BE2C (cell line): ENCODE measurements around the gene SRRM4.
A peak's percentile ranks its signal among the peaks of the same experiment; 100 is the strongest.

Source experiments
- DNase-seq: peaks from one replicate; pipeline ENCODE4 v3.0.0-alpha.2; 2020
- H3K27me3 ChIP-seq: fragments of 250-450 bp; sonication (Bioruptor Pico); 2 replicates; pipeline ENCODE4 v1.5.1; 2020; ENCODE audit warnings: mild to moderate bottlenecking
- H3K36me3 ChIP-seq: fragments of 250-450 bp; sonication (Bioruptor Pico); 2 replicates; pipeline ENCODE4 v1.5.1; 2020; ENCODE audit warnings: mild to moderate bottlenecking
- H3K4me1 ChIP-seq: fragments of 250-450 bp; sonication (Bioruptor Pico); 2 replicates; pipeline ENCODE4 v1.5.1; 2020
- H3K4me3 ChIP-seq: 2 replicates; pipeline ENCODE4 v1.5.1; 2011; ENCODE audit warnings: low read depth, low read length
- H3K9me3 ChIP-seq: fragments of 250-450 bp; sonication (Bioruptor Pico); 2 replicates; pipeline ENCODE4 v1.5.1; 2020
- TF ChIP-seq, protein P1 (sequence below): IDR thresholded peaks from 2 replicates; pipeline ENCODE4 v1.5.1; 2012; ENCODE audit warnings: mild to moderate bottlenecking, low read depth, low read length

The SRRM4 gene

DNA sequence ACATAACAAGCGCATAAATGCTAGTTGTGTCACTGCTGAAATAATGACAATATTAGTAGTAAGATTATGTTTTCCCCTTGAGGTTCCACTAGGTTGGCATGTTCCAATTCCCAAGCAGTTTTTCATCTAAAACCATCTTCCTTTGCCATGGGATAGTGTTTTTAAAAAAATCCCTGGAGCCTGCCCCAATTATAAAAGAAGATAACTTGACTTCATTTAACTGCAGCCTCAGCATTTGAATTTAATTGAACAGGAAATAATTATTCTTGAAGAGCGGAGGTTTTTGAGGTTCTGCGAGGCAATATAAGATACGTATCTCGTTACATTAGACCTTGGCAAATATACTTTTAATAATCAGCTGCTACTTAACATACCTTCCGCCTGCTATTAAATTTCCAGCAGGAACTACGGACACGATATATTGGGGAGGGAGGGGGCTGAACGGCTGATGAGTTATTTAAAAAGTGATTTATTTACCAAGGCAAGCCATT is 132.2 kb downstream of the SRRM4 start:
- Histone ChIP-seq H3K4me1 (peaks cover 13% of the 10 kb centered on the region; the same call in 1 of the 2 replicates), H3K4me3 (no peak overlapping the region), H3K36me3 (peaks cover 38% of the 10 kb centered on the region), H3K9me3 (no peaks in the 10 kb centered on the region), H3K27me3 (no peaks in the 10 kb centered on the region)
- TF ChIP-seq, protein P1, sequence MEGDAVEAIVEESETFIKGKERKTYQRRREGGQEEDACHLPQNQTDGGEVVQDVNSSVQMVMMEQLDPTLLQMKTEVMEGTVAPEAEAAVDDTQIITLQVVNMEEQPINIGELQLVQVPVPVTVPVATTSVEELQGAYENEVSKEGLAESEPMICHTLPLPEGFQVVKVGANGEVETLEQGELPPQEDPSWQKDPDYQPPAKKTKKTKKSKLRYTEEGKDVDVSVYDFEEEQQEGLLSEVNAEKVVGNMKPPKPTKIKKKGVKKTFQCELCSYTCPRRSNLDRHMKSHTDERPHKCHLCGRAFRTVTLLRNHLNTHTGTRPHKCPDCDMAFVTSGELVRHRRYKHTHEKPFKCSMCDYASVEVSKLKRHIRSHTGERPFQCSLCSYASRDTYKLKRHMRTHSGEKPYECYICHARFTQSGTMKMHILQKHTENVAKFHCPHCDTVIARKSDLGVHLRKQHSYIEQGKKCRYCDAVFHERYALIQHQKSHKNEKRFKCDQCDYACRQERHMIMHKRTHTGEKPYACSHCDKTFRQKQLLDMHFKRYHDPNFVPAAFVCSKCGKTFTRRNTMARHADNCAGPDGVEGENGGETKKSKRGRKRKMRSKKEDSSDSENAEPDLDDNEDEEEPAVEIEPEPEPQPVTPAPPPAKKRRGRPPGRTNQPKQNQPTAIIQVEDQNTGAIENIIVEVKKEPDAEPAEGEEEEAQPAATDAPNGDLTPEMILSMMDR, result no peak
- DNase-seq, result no peak

DNA sequence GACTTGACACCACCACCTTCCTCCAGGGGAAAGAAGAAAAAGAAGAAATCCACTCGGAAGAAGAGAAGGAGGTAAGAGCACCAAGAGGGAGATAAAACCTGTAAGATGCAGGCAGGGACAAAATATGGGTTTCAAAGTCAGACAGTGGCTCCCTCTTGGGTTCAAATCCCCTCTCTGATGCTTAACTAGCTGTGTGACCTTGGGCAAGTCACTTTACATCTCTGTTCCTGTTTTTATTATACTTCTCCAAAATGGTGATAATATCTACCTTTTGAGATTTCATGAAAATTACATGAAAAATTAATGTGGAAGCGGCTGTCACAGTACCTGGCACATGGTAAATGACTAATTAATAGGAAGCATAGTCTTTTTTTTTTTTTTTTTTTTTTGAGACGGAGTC is 133.0 kb downstream of the SRRM4 start:
- TF ChIP-seq, protein P1, result no peak

DNA sequence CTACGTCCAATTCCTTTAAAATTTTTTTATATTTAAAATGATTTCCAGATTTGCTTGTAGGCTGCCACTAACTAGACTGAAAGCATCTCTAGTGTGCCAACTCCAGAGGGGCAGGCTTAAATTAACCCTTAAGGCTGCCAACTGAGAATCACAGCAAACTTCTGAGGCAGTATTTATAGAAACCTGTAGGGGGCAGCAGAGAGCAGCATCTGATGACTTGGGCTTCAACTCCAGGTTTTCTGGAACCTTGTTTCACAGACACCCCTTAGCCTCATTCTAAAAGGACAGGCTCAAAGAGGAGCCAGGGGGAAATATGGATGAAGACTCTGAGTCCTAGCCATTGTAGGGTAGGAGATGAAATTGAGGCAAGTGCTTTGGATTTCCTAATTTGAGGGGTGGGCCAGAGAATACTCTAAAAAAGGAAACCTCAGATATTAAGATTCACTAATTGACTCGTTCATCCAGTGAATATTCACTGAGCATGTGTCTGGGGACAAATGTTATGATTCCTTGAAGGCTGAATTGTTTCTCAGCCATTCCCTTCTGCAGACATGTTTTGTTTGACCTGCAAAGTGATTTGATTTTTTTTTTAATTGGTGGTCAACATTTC is 134.1 kb downstream of the SRRM4 start:
- DNase-seq, result peak; percentile 51
- no peak overlapping the region for H3K4me3 ChIP-seq
- H3K27me3 ChIP-seq, result no peaks in the 10 kb centered on the region
- H3K4me1 ChIP-seq, result peaks cover 13% of the 10 kb centered on the region; the same call in 1 of the 2 replicates
- H3K36me3 ChIP-seq, result peaks cover 43% of the 10 kb centered on the region
- TF ChIP-seq, protein P1, result peak; percentile 95
- no peaks in the 10 kb centered on the region for H3K9me3 ChIP-seq

More for the DNA sequence above, 133.0 kb downstream of the SRRM4 start:
- Histone ChIP-seq H3K36me3 (peaks cover 40% of the 10 kb centered on the region), H3K27me3 (no peaks in the 10 kb centered on the region), H3K4me1 (peaks cover 13% of the 10 kb centered on the region; the same call in 1 of the 2 replicates), H3K9me3 (no peaks in the 10 kb centered on the region), H3K4me3 (no peak overlapping the region)
- no peak for DNase-seq

DNA sequence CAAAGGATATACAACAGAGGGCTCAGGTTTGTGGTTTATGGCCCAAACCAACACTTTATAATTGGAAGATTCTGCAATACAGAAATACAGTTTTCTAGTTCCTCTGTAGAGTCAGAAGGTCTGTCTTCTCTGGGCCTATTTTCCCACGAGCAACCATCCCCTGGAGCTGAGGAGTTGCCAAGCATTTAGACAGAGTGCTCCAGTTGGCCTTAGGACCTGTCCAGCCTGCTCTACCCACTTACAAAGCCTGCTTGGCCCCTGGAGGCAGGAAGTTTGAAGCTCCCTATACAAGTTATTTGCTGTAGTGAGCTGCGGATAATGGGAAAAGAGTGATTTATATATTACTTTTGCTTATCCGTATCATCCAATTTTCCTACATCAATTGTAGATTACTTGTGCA is 136.6 kb downstream of the SRRM4 start:
- DNase-seq, result no peak
- Histone ChIP-seq H3K4me3 (no peak overlapping the region), H3K27me3 (no peaks in the 10 kb centered on the region), H3K4me1 (peaks cover 8% of the 10 kb centered on the region; the same call in 1 of the 2 replicates), H3K9me3 (no peaks in the 10 kb centered on the region), H3K36me3 (peaks cover 45% of the 10 kb centered on the region)
- TF ChIP-seq, protein P1, result no peak

DNA sequence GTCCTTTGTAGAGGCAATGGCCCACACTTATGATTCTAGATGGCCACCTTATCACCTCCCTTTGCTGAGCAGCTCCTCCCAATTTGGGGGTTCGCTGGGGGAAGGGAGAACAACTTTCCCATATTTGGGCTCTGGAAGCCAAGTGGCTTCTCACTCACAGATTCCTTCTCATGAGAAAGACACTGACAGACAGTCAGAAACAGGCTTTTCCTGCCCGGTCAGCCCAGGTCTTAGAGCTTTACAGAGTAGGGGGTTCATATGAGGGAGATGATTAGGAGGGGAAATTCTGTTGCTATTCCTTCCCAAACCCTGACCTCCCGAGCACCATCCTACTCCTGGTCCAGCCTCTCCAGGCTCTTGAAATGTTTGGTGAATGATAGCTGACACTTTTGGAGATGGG is 137.3 kb downstream of the SRRM4 start:
- no peak for DNase-seq
- Histone ChIP-seq H3K4me1 (peaks cover 4% of the 10 kb centered on the region; the same call in 1 of the 2 replicates), H3K27me3 (no peaks in the 10 kb centered on the region), H3K36me3 (peaks cover 51% of the 10 kb centered on the region), H3K4me3 (no peak overlapping the region), H3K9me3 (no peaks in the 10 kb centered on the region)
- TF ChIP-seq, protein P1, result no peak

DNA sequence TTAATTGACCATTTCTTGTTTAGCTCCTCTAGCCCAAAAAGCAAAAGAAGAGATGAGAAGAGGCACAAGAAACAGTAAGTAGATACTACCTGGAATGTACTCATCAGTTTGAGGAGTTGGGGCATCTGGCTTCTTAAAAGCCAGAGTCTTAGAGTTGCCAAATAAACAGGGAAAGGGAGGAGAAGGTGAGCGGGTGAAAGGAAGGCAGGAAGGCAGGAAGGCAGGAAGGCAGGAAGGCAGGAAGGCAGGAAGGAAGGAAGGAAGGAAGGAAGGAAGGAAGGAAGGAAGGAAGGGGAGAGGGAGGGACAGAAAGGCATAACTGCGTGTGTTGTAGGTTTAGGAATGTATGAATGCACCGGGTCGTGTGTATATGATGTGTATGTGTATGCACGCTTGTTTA is 140.7 kb downstream of the SRRM4 start:
- no peaks in the 10 kb centered on the region for H3K27me3 ChIP-seq

More for the DNA sequence above, 140.7 kb downstream of the SRRM4 start:
- H3K4me3 ChIP-seq, result no peak overlapping the region
- peaks cover 49% of the 10 kb centered on the region for H3K36me3 ChIP-seq
- H3K9me3 ChIP-seq, result no peaks in the 10 kb centered on the region
- peaks cover 4% of the 10 kb centered on the region; the same call in 1 of the 2 replicates for H3K4me1 ChIP-seq
- TF ChIP-seq, protein P1, result no peak
- no peak for DNase-seq
